HFF-Myc (cell line): ENCODE data around the gene TMEM151A.
"Not testable (repeated sequence)": the region's sequence is repeated elsewhere in the genome, so short reads cannot be mapped to it uniquely, and the experiment has no call there.

ENCODE experiments used
- DNase-seq: peaks from one replicate; pipeline ENCODE4 v3.0.0-alpha.2; 2011; ENCODE audit warnings: low read depth; ENCODE audit errors: extremely low read depth
- H3K4me3 ChIP-seq: replicated peaks from 2 replicates; pipeline ENCODE4 v1.5.1; 2011; ENCODE audit warnings: low read depth, mild to moderate bottlenecking, control low read depth, low read length
- TF ChIP-seq, protein P1 (sequence below): IDR thresholded peaks from 2 replicates; pipeline ENCODE4 v1.5.1; 2012; ENCODE audit warnings: mild to moderate bottlenecking, low read depth, low read length, control low read depth; ENCODE audit errors: missing control alignments

Gene TMEM151A

DNA sequence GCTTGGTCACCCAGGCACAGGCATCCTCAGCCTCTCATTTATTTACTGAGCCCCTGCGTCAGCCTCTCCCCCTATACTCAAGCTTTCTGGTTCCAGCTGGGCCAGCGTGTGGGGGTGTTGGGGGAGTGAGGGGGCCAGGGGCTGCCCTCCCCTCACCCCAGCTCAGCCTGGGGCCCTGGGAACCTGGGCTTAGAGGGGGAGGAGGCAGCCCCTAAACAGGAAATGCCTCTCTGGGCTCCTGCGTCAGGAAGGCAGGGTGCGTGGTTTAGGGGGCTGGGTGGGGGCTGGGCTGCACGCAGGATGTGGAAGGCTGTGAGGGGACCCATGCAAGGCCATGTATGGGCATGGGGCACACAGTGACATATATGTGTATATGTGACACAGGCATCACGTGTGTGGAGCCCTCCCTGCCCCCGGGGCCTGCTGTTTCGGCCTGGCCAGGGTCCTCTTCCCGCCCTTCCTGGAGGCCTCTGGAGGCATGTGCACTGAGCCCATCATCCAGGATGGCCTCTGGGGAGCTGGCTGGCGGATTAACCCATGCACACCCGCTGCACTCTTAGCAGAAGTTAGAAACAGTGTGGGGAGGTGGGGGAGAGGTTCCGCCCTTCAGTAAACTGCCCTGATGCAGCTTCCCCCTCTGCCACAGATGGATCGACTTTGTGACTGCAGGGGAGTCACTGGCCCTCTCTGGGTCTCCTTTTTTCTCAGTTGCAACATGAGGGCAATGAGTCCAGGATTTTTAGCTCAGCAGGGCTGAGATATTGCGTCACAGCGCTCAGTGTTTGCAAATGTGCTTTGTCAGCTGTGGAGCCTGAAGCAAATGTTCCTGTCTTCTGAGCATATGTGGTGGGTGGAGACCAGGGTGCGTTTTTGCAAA, 26.3 kb downstream of the TMEM151A start:
- peak overlapping the region; percentile 4; the same call in 1 of the 2 replicates for H3K4me3 ChIP-seq
- TF ChIP-seq, protein P1, sequence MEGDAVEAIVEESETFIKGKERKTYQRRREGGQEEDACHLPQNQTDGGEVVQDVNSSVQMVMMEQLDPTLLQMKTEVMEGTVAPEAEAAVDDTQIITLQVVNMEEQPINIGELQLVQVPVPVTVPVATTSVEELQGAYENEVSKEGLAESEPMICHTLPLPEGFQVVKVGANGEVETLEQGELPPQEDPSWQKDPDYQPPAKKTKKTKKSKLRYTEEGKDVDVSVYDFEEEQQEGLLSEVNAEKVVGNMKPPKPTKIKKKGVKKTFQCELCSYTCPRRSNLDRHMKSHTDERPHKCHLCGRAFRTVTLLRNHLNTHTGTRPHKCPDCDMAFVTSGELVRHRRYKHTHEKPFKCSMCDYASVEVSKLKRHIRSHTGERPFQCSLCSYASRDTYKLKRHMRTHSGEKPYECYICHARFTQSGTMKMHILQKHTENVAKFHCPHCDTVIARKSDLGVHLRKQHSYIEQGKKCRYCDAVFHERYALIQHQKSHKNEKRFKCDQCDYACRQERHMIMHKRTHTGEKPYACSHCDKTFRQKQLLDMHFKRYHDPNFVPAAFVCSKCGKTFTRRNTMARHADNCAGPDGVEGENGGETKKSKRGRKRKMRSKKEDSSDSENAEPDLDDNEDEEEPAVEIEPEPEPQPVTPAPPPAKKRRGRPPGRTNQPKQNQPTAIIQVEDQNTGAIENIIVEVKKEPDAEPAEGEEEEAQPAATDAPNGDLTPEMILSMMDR = no peak
- peak; percentile 57 for DNase-seq

DNA sequence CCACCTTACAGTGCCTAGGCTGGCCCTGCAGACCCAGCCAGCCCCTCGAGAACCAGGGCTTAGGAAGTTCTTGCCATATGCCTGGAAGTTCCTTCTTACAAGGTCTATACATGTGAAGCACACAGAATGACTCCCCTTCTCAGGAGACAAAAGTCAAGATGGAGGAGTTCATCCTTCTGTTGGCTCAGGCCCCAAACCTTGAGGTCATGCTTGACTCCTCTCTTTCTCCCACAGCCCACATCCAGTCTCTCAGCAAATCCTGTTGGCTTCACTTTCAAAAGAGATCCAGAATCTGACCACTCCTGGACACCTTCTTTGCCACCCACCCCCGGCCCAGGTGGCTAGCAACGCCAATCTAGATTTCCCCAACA, 26.9 kb downstream of the TMEM151A start:
- DNase-seq = no peak
- TF ChIP-seq, protein P1 = no peak
- H3K4me3 ChIP-seq = no peak overlapping the region

DNA sequence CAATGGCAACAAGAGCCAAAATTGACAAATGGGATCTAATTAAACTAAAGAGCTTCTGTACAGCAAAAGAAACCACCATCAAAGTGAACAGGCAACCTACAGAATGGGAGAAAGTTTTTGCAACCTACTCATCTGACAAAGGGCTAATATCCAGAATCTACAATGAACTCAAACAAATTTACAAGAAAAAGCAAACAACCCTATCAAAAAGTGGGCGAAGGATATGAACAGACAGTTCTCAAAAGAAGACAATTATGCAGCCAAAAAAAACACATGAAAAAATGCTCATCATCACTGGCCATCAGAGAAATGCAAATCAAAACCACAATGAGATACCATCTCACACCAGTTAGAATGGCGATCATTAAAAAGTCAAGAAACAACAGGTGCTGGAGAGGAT, 28.6 kb downstream of the TMEM151A start:
- not testable (repeated sequence) for H3K4me3 ChIP-seq, DNase-seq

DNA sequence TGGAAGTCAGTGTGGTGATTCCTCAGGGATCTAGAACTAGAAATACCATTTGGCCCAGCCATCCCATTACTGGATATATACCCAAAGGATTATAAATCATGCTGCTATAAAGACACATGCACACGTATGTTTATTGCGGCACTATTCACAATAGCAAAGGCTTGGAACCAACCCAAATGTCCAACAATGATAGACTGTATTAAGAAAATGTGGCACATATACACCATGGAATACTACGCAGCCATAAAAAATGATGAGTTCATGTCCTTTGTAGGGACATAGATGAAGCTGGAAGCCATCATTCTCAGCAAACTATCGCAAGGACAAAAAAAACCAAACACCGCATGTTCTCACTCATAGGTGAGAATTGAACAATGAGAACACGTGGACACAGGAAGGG, 29.1 kb downstream of the TMEM151A start:
- not testable (repeated sequence) for DNase-seq, H3K4me3 ChIP-seq

DNA sequence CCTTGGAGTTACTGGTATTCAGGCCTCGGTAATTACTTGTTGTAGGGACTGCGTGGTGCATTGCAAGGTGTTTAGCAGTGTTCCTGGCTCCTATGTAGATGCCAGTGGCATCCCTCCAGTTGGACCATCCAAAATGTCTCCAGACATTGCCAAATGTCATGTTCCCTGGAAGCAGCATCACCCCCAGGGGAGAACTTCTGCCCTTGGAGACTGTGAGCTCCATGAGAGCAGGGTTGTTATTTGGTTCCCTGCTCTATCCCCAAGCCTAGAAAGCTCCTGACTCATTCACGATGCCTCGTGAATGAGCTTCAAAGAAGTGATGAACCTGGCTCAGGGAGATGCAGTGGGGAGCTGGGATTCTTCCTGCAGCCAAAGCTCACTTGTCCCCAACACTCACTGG, 29.9 kb downstream of the TMEM151A start:
- H3K4me3 ChIP-seq = no peak overlapping the region
- DNase-seq = no peak
- TF ChIP-seq, protein P1 = no peak

DNA sequence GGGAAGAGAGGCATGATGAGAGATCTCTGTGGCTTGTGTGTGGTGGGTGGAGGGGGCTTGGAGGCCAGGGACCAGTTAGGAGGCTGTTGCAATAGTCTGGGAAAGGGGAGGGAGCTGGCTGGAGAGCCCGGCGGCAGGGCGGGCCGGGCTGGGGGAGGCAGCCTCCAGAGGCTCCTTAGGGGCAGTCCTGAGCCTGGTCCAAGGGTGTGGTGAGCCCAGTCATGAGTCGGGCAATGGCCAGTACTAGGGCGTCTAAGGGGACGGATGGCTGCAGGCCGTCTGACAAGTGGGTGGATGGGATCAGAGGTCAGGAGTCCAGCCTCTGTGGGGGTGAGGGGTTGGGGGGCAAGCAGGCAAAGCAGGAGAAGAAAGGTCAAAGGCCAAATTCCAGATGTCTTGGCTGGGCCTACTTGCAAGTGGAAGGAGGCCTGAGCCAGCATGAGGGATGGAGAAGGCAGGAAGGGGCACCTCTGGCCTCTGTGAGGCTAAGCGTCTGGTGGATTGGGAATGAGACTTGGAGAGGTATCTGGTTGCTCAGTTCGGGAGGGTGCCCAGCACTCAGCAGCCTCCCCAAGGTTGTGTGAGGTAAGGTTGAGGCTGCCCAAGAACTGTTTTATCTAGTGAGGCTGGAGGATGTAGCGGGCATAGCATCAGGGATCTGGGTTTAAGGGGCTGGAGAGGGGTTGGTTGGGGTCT, 31.2 kb downstream of the TMEM151A start:
- TF ChIP-seq, protein P1 = no peak
- no peak for DNase-seq

DNA sequence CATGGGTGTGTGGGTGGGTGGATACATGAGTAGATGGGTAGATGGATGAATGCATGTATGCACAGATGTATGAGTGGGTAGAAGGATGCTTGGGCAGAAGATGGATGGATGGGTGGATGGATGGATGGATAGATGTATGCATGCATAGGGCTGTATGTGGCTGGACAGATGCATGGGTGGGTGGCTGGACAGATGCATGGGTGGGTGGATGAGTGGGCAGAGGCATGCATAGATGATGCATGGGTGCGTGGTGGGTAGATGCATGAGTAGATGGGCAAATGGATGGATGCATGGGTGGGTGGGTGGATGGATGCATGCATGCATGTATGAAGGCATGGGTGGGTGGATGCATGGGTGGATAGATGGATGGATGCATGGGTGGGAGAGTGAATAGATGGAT, 32.0 kb downstream of the TMEM151A start:
- H3K4me3 ChIP-seq = no peak overlapping the region
- TF ChIP-seq, protein P1 = no peak
- DNase-seq = no peak

More for the DNA sequence above, 31.2 kb downstream of the TMEM151A start:
- H3K4me3 ChIP-seq = no peak overlapping the region
